ENCODE measurements around the gene PPCS.

DNA sequence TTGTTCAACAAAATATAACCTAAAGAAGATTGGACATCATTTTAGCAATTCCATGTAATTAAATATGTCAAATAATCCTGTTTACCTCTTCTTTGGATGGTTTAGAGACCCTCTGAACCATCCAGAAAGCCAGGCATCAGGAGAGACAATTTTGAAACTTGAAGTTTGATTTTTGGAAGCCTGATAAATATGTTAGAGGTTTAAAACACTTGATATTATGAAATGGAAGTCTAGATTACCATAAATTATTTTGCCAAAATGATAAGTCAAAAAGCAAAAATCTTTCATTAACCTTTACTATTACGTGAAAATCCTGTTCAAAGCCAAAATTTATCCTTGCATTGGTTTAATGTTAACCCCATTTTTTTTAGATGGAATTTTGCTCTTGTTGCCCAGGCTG lies 50.2 kb downstream of the PPCS start:
- TF ChIP-seq CTCF (conservative IDR thresholded peaks at IDR 0.05 in 1 of 2, IDR thresholded peaks at IDR 0.05 in 1 of 2; ENCODE audit: low read depth in 1 of 2, low read length in 2 of 2) (no peak), EZH2 (IDR thresholded peaks at IDR 0.05; ENCODE audit: low read length, missing control alignments) (no peak)
